ENCODE data around the gene JAK1.

JAK1 gene

GRCh38 chr1:64866689-64867088, 99.7 kb downstream of the JAK1 start:
- no peak for DNase-seq (ENCODE audit: low read depth)

GRCh38 chr1:64865105-64865757, 101.1 kb downstream of the JAK1 start:
- DNase-seq (ENCODE audit: low read depth), result no peak

GRCh38 chr1:64864018-64864940, 102.1 kb downstream of the JAK1 start:
- peak; percentile 29 for DNase-seq (ENCODE audit: low read depth)

GRCh38 chr1:64861611-64862010, 104.7 kb downstream of the JAK1 start:
- peak; percentile 60 for DNase-seq (ENCODE audit: low read depth)

GRCh38 chr1:64857347-64857746, 109.0 kb downstream of the JAK1 start:
- no peak for DNase-seq (ENCODE audit: low read depth)

GRCh38 chr1:64856553-64856952, 109.8 kb downstream of the JAK1 start:
- no peak for DNase-seq (ENCODE audit: low read depth)

- no peak for DNase-seq (ENCODE audit: low read depth)
Measured at GRCh38 chr1:64855557-64855956, 110.8 kb downstream of the JAK1 start.

- no peak for DNase-seq (ENCODE audit: low read depth)
Measured at GRCh38 chr1:64854674-64855073, 111.7 kb downstream of the JAK1 start.

GRCh38 chr1:64851664-64852063, 114.7 kb downstream of the JAK1 start:
- no peak for DNase-seq (ENCODE audit: low read depth)

GRCh38 chr1:64850846-64851245, 115.5 kb downstream of the JAK1 start:
- no peak for DNase-seq (ENCODE audit: low read depth)

- no peak for DNase-seq (ENCODE audit: low read depth)
Measured at GRCh38 chr1:64849942-64850341, 116.4 kb downstream of the JAK1 start.

GRCh38 chr1:64848803-64849202, 117.5 kb downstream of the JAK1 start:
- no peak for DNase-seq (ENCODE audit: low read depth)

- DNase-seq (ENCODE audit: low read depth), result no peak
Measured at GRCh38 chr1:64848136-64848535, 118.2 kb downstream of the JAK1 start.

- no peak for DNase-seq (ENCODE audit: low read depth)
Measured at GRCh38 chr1:64847666-64848065, 118.7 kb downstream of the JAK1 start.

GRCh38 chr1:64846573-64847430, 119.5 kb downstream of the JAK1 start:
- DNase-seq (ENCODE audit: low read depth), result no peak

- DNase-seq (ENCODE audit: low read depth), result no peak
Measured at GRCh38 chr1:64845831-64846425, 120.4 kb downstream of the JAK1 start.

- no peak for DNase-seq (ENCODE audit: low read depth)
Measured at GRCh38 chr1:64844609-64845008, 121.7 kb downstream of the JAK1 start.

GRCh38 chr1:64844175-64844574, 122.2 kb downstream of the JAK1 start:
- no peak for DNase-seq (ENCODE audit: low read depth)

- DNase-seq (ENCODE audit: low read depth), result no peak
Measured at GRCh38 chr1:64843675-64844074, 122.7 kb downstream of the JAK1 start.

GRCh38 chr1:64842224-64842623, 124.1 kb downstream of the JAK1 start:
- no peak for DNase-seq (ENCODE audit: low read depth)

- no peak for DNase-seq (ENCODE audit: low read depth)
Measured at GRCh38 chr1:64841330-64842065, 124.9 kb downstream of the JAK1 start.
